Endothelial cell of umbilical vein (primary cell): ENCODE data around the gene OTULINL. TPM values are rescaled to one million over a fixed set of nuclear protein-coding genes. Genes with fewer than 3 reads are reported as not detected.

Source experiments
- BruUV-seq: library from RNA; stranded (reverse); fragments of 400-500 nt; replicated peaks from 2 replicates; lab custom pipeline; 2021; lab: Mats Ljungman, UMichigan
- CTCF ChIA-PET: fragments of 300-600, 350-600 bp; sonication (Branson Sonifier 250); formaldehyde crosslinking; loops from one replicate; lab custom pipeline; 2021; ENCODE audit warnings: antibody characterized with exemption, inconsistent platforms; lab: Charles Lee
- POLR2A ChIA-PET: fragments of 300-600, 350-600 bp; sonication (Branson Sonifier 250); formaldehyde crosslinking; loops from one replicate; lab custom pipeline; 2021; ENCODE audit warnings: antibody characterized with exemption, inconsistent platforms; lab: Charles Lee
- DNase-seq: peaks from one replicate; pipeline ENCODE4 v3.0.0-alpha.2; 2011; ENCODE audit warnings: low read depth, low spot score
- FAIRE-seq: peaks from 2 replicates; lab custom pipeline; 2011; peaks lifted over from hg19 to GRCh38; lab: Jason Lieb, UNC
- H2AFZ ChIP-seq: 2 replicates; pipeline ENCODE4 v1.6.0; 2012; ENCODE audit warnings: low read depth, low read length, control low read depth, inconsistent platforms
- H3K27ac ChIP-seq: 2 replicates; pipeline ENCODE4 v1.5.1; 2011; ENCODE audit warnings: low read depth, mild to moderate bottlenecking, control low read depth, low read length, moderate library complexity; ENCODE audit not compliant: insufficient read depth
- H3K27me3 ChIP-seq, 2 experiments: 2 replicates each; pipeline versions ENCODE4 v1.6.0 to v1.6.1; 2011; ENCODE audit warnings: low read length in 2 of 2, mixed read lengths in 1 of 2; ENCODE audit not compliant: control insufficient read depth in 2 of 2, insufficient read depth in 2 of 2
- H3K36me3 ChIP-seq, 2 experiments: 2 replicates in 1 of 2; 3 replicates in 1 of 2; pipeline ENCODE4 v1.5.1; 2011; ENCODE audit warnings: low read length in 2 of 2, mild to moderate bottlenecking in 1 of 2, moderate library complexity in 1 of 2; ENCODE audit not compliant: control insufficient read depth in 2 of 2, insufficient read depth in 2 of 2; ENCODE audit errors: extremely low read depth in 1 of 2
- H3K4me1 ChIP-seq: 3 replicates; pipeline ENCODE4 v1.5.1; 2011; ENCODE audit warnings: mild to moderate bottlenecking, low read length; ENCODE audit not compliant: control insufficient read depth, insufficient read depth; ENCODE audit errors: extremely low read depth
- H3K4me2 ChIP-seq: 2 replicates; pipeline ENCODE4 v1.6.1; 2011; ENCODE audit warnings: low read length, control low read depth, mixed read lengths; ENCODE audit not compliant: insufficient read depth
- H3K4me3 ChIP-seq, 3 experiments: fragments of 200-600 bp in 1 of 3; sonication (generic), shearing (Covaris generic) in 1 of 3; replicated peaks in 1 of 3; 2 replicates each; pipeline ENCODE4 v1.5.1; 2011 to 2016; ENCODE audit warnings: control low read depth in 3 of 3, low read length in 3 of 3, mild to moderate bottlenecking in 2 of 3, inconsistent platforms in 1 of 3, low read depth in 1 of 3, moderate library complexity in 1 of 3; ENCODE audit not compliant: insufficient read depth in 1 of 3
- H3K79me2 ChIP-seq: 2 replicates; pipeline ENCODE4 v1.6.0; 2012; ENCODE audit warnings: low read length, inconsistent platforms; ENCODE audit not compliant: control insufficient read depth, insufficient read depth
- H3K9ac ChIP-seq: replicated peaks from 2 replicates; pipeline ENCODE3; 2011; ENCODE audit warnings: low read length, control low read depth; ENCODE audit not compliant: insufficient read depth; ENCODE audit errors: extremely low read depth
- H3K9me1 ChIP-seq: replicated peaks from 3 replicates; pipeline ENCODE4 v1.6.0; 2011; ENCODE audit warnings: mild to moderate bottlenecking, low read length; ENCODE audit not compliant: control insufficient read depth, insufficient read depth; ENCODE audit errors: extremely low read depth
- H3K9me3 ChIP-seq: replicated peaks from 2 replicates; pipeline ENCODE4 v1.5.1; 2012; ENCODE audit warnings: low read length, inconsistent platforms; ENCODE audit not compliant: control insufficient read depth, insufficient read depth
- H4K20me1 ChIP-seq: replicated peaks from 2 replicates; pipeline ENCODE3; 2011; ENCODE audit warnings: mild to moderate bottlenecking, low read length; ENCODE audit not compliant: control insufficient read depth, insufficient read depth; ENCODE audit errors: extremely low read depth
- EZH2 ChIP-seq: IDR thresholded peaks from 2 replicates; pipeline ENCODE4 v1.6.1; 2012; ENCODE audit warnings: borderline replicate concordance, low read depth, mild to moderate bottlenecking, moderate library complexity, low read length, inconsistent platforms; ENCODE audit not compliant: severe bottlenecking
- FOS ChIP-seq: IDR thresholded peaks from 2 replicates; pipeline ENCODE4 v1.6.1; 2011; ENCODE audit warnings: mild to moderate bottlenecking, low read length, moderate library complexity, borderline replicate concordance; ENCODE audit not compliant: insufficient read depth
- GATA2 ChIP-seq: IDR thresholded peaks from 2 replicates; pipeline ENCODE4 v1.7.0; 2011; ENCODE audit warnings: low read depth, mild to moderate bottlenecking, moderate library complexity, mixed read lengths, low read length; ENCODE audit not compliant: insufficient read length, insufficient read depth
- JUN ChIP-seq: IDR thresholded peaks from 2 replicates; pipeline ENCODE4 v1.6.1; 2011; ENCODE audit warnings: borderline replicate concordance, low read depth; ENCODE audit not compliant: insufficient read length, insufficient read depth
- MYC ChIP-seq: IDR thresholded peaks from one replicate; pipeline ENCODE4 v1.6.1; 2011; ENCODE audit warnings: mild to moderate bottlenecking, low read depth, low read length
- POLR2A ChIP-seq: IDR thresholded peaks from 2 replicates; pipeline ENCODE4 v1.6.1; 2012; ENCODE audit warnings: low read depth, mild to moderate bottlenecking, control low read depth, low read length
- POLR2AphosphoS5 ChIP-seq: IDR thresholded peaks from 2 replicates; pipeline ENCODE4 v1.6.1; 2012; ENCODE audit warnings: low read depth, mild to moderate bottlenecking, control low read depth, low read length, moderate library complexity; ENCODE audit not compliant: insufficient read depth
- dilution Hi-C: fragments of 300-500 bp; cut with MboI; formaldehyde crosslinking; loops from one replicate; pipeline ENCODE4 v1.15.0; 2019; ENCODE audit warnings: low sequenced_read_pairs; ENCODE audit not compliant: extremely low pct_ligation_motif_present
- intact Hi-C: fragments of 100-400 bp; cut with micrococcal nuclease; formaldehyde crosslinking; loops from one replicate; pipeline ENCODE4 v1.10.0; 2022
- polyA plus RNA-seq, 4 experiments: library from polyadenylated mRNA; depleted of rRNA in 3 of 4; stranded (reverse) in 3 of 4; unstranded in 1 of 4; fragments of >200 nt; gene quantifications; 2 replicates each; pipeline versions ENCODE4 v1.2.1 to v1.2.3, GENCODE V29; 2011 to 2012; ENCODE audit warnings: missing spikeins in 1 of 4
- total RNA-seq: library from RNA; stranded (reverse); gene quantifications from 2 replicates; pipeline ENCODE4 v1.2.3, GENCODE V29; 2021
- TF ChIP-seq, protein P1 (sequence below), 2 donors: IDR thresholded peaks; 1 replicate in 1 of 2; 2 replicates in 1 of 2; pipeline ENCODE4 v1.5.1; 2011; ENCODE audit warnings: low read length in 2 of 2, mild to moderate bottlenecking in 2 of 2, moderate library complexity in 2 of 2, control low read depth in 1 of 2, inconsistent platforms in 1 of 2, low read depth in 1 of 2; ENCODE audit not compliant: insufficient read depth in 1 of 2; ENCODE audit errors: extremely low read depth in 1 of 2
- TF ChIP-seq, protein P2 (sequence below): IDR thresholded peaks from 2 replicates; pipeline ENCODE4 v1.6.1; 2011; ENCODE audit not compliant: insufficient read depth, insufficient read length

OTULINL gene
- total and polyA plus RNA-seq, 2 donors (not counting 3 experiments of a cell fraction or from before 2014, with no cell fraction given), result 0.08 to 0.42 TPM

DNA sequence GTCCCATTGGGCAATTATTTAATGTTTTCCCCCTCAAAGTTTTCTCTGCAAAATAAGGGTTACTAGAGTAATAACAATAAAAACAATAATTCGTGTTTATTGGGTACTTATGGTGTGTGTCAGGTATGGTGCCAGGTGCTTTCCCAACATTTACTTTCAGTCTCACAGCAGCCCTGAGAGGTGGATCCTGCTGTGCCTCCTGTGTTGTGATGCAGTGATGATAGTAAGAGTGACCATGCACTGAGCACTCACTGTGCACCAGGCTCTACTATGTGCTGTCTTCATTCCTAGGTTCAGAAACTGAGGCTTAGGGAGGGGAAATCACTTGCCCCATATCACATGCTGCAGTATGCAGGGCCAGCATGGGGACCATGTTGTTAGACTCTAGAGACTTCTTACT lies 15.5 kb downstream of the OTULINL start:
- CTCF ChIA-PET, result no interaction called here
- Histone ChIP-seq H3K27me3 (peaks cover 4 to 22% of the 10 kb centered on the region in 2 experiments), H3K9me1 (no peaks in the 10 kb centered on the region), H3K79me2 (no peaks in the 10 kb centered on the region), H3K4me1 (no peaks in the 10 kb centered on the region), H4K20me1 (no peaks in the 10 kb centered on the region), H3K36me3 (no peaks in the 10 kb centered on the region), H3K4me2 (no peak overlapping the region), H3K4me3 (no peak overlapping the region), H3K9ac (no peak overlapping the region), H2AFZ (no peak overlapping the region), H3K27ac (no peak overlapping the region), H3K9me3 (no peaks in the 10 kb centered on the region)
- intact Hi-C loops, result no loop called here
- FAIRE-seq (no peak), DNase-seq (no peak)
- POLR2A ChIA-PET, result no interaction called here
- no TSS peak for BruUV-seq
- no peak for TF ChIP-seq MYC
- no peak for TF ChIP-seq FOS
- TF ChIP-seq POLR2A, result no peak
- no peak for TF ChIP-seq POLR2AphosphoS5
- no peak for TF ChIP-seq GATA2
- TF ChIP-seq, protein P1, sequence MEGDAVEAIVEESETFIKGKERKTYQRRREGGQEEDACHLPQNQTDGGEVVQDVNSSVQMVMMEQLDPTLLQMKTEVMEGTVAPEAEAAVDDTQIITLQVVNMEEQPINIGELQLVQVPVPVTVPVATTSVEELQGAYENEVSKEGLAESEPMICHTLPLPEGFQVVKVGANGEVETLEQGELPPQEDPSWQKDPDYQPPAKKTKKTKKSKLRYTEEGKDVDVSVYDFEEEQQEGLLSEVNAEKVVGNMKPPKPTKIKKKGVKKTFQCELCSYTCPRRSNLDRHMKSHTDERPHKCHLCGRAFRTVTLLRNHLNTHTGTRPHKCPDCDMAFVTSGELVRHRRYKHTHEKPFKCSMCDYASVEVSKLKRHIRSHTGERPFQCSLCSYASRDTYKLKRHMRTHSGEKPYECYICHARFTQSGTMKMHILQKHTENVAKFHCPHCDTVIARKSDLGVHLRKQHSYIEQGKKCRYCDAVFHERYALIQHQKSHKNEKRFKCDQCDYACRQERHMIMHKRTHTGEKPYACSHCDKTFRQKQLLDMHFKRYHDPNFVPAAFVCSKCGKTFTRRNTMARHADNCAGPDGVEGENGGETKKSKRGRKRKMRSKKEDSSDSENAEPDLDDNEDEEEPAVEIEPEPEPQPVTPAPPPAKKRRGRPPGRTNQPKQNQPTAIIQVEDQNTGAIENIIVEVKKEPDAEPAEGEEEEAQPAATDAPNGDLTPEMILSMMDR (IDR thresholded peaks at IDR 0.05; ENCODE audit: extremely low read depth in 1 of 2, insufficient read depth in 1 of 2, low read depth in 1 of 2, low read length in 2 of 2), result no peak
- TF ChIP-seq, protein P2, sequence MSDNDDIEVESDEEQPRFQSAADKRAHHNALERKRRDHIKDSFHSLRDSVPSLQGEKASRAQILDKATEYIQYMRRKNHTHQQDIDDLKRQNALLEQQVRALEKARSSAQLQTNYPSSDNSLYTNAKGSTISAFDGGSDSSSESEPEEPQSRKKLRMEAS, result no peak
- TF ChIP-seq EZH2, result no peak
- TF ChIP-seq JUN, result no peak
- dilution Hi-C loops, result no loop called here
